Endodermal cell (in vitro differentiated cells): ENCODE measurements around the gene LAMA2. TPM values are rescaled to one million over a fixed set of nuclear protein-coding genes. Genes with fewer than 3 reads are reported as not detected.

Source experiments
- DNase-seq: peaks from one replicate; pipeline ENCODE4 v3.0.0-alpha.2; 2017
- H3K27ac ChIP-seq: 2 replicates; pipeline ENCODE4 v1.5.1; 2013; ENCODE audit warnings: mild to moderate bottlenecking, low read depth, low read length, moderate library complexity
- H3K27me3 ChIP-seq: 2 replicates; pipeline ENCODE4 v1.6.1; 2013; ENCODE audit warnings: mild to moderate bottlenecking, low read length, moderate library complexity; ENCODE audit not compliant: insufficient read depth, control insufficient read depth, poor library complexity, severe bottlenecking
- H3K36me3 ChIP-seq: 2 replicates; pipeline ENCODE4 v1.7.0; 2013; ENCODE audit warnings: mild to moderate bottlenecking, low read length, moderate library complexity; ENCODE audit not compliant: control insufficient read depth, insufficient read depth
- H3K4me1 ChIP-seq: one replicate; pipeline ENCODE4 v1.7.0; 2013; ENCODE audit warnings: low read length; ENCODE audit not compliant: control insufficient read depth, insufficient read depth
- H3K4me3 ChIP-seq: 2 replicates; pipeline ENCODE4 v1.5.1; 2013; ENCODE audit warnings: mild to moderate bottlenecking, low read length, moderate library complexity
- H3K9ac ChIP-seq: 2 replicates; pipeline ENCODE4 v1.6.1; 2013; ENCODE audit warnings: mild to moderate bottlenecking, low read length, moderate library complexity; ENCODE audit not compliant: poor library complexity, severe bottlenecking; ENCODE audit errors: extremely low read depth
- H3K9me3 ChIP-seq: 2 replicates; pipeline ENCODE4 v1.6.1; 2013; ENCODE audit warnings: mild to moderate bottlenecking, low read length, moderate library complexity; ENCODE audit not compliant: control insufficient read depth
- H3K27ac Mint-ChIP-seq: 2 replicates; pipeline ENCODE4 v1.8.0; 2020; ENCODE audit warnings: mixed read lengths
- H3K27me3 Mint-ChIP-seq: 2 replicates; pipeline ENCODE4 v1.8.0; 2021; ENCODE audit warnings: mild to moderate bottlenecking, mixed read lengths; ENCODE audit not compliant: insufficient read depth
- H3K36me3 Mint-ChIP-seq: 2 replicates; pipeline ENCODE4 v1.8.0; 2020; ENCODE audit warnings: low read depth, mixed read lengths
- H3K4me1 Mint-ChIP-seq: 2 replicates; pipeline ENCODE4 v1.8.0; 2020; ENCODE audit warnings: mixed read lengths
- H3K4me3 Mint-ChIP-seq: 2 replicates; pipeline ENCODE4 v1.8.0; 2020; ENCODE audit warnings: mild to moderate bottlenecking, moderate library complexity, mixed read lengths
- H3K9me3 Mint-ChIP-seq: 2 replicates; pipeline ENCODE4 v1.8.0; 2020; ENCODE audit warnings: mild to moderate bottlenecking, mixed read lengths
- WGBS, 2 experiments: methylation state at CpG; one replicate each; pipeline versions ENCODE4 v1.1.5 to v1.1.7; 2013; ENCODE audit warnings: missing lambda C conversion rate in 2 of 2, mixed read lengths in 1 of 2; ENCODE audit not compliant: insufficient coverage in 1 of 2, insufficient read length in 1 of 2; 5-methylcytosine and 5-hydroxymethylcytosine counted together
- total RNA-seq, 2 donors: library from RNA; stranded (reverse); fragmentation: NEBNext Ultra II Directional in 1 of 2; extraction: Animal tissue kit (Norgen Biotek cat#: 25700) in 1 of 2; gene quantifications; 2 replicates in 1 of 2; 3 replicates in 1 of 2; pipeline ENCODE4 v1.2.1, GENCODE V29; 2021
- TF ChIP-seq, protein P1 (sequence below): fragments of 200-600 bp; sonication (generic); conservative IDR thresholded peaks from 2 replicates; pipeline ENCODE4 v1.5.0; 2021; ENCODE audit warnings: antibody characterized with exemption, mild to moderate bottlenecking

The LAMA2 gene
- total RNA-seq, 2 donors from 2014 or later = 2.3 to 4.1 TPM

DNA sequence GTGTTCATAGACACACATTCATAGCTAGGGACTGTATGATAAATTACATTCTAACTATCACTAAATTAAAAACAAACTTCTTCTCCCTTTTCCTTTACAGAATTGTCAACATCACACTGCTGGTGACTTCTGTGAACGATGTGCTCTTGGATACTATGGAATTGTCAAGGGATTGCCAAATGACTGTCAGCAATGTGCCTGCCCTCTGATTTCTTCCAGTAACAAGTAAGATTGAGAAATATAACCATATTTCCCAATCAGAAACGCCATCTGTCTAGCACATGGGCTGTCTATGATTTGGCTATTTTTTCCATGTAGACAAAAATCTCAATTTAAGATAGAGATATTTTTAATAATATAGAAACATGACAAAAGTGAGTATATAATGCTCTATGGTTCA lies 459.3 kb downstream of the LAMA2 start:
- Histone ChIP-seq H3K4me3 (no peak overlapping the region), H3K9ac (no peak overlapping the region), H3K36me3 (no peaks in the 10 kb centered on the region), H3K27ac (no peak overlapping the region), H3K9me3 (no peaks in the 10 kb centered on the region), H3K4me1 (no peaks in the 10 kb centered on the region), H3K27me3 (no peaks in the 10 kb centered on the region)
- TF ChIP-seq, protein P1, sequence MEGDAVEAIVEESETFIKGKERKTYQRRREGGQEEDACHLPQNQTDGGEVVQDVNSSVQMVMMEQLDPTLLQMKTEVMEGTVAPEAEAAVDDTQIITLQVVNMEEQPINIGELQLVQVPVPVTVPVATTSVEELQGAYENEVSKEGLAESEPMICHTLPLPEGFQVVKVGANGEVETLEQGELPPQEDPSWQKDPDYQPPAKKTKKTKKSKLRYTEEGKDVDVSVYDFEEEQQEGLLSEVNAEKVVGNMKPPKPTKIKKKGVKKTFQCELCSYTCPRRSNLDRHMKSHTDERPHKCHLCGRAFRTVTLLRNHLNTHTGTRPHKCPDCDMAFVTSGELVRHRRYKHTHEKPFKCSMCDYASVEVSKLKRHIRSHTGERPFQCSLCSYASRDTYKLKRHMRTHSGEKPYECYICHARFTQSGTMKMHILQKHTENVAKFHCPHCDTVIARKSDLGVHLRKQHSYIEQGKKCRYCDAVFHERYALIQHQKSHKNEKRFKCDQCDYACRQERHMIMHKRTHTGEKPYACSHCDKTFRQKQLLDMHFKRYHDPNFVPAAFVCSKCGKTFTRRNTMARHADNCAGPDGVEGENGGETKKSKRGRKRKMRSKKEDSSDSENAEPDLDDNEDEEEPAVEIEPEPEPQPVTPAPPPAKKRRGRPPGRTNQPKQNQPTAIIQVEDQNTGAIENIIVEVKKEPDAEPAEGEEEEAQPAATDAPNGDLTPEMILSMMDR = no peak
- Mint-ChIP-seq H3K27ac (no peak overlapping the region), H3K4me3 (no peak overlapping the region), H3K9me3 (no peaks in the 10 kb centered on the region), H3K27me3 (no peaks in the 10 kb centered on the region), H3K36me3 (no peaks in the 10 kb centered on the region), H3K4me1 (peaks cover 8% of the 10 kb centered on the region)
- 77% methylated on average over 2 of the region's 2 CpGs; no CpG with 5 or more reads in 1 of the 2 experiments for WGBS, 2 experiments
- no peak for DNase-seq

DNA sequence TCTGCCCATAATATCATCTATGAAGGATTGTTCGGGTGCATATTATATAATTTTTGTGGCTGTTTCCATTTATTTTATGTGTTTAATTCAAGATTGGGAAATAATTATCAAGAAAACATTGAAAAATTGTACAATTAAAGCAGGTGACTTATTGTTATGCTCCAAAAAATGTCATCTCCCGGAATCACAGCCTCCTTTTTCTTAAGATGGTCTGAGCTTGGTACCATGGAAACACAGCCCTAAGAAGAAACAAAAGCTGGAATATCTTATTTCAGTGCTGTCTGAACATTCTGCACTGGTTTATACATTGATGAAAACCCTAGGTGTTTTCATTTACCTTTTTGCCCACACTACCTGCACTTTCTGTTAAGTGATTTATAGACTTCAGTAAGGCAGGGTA lies 459.9 kb downstream of the LAMA2 start:
- 79 to 93% methylated on average over 1 to 2 of the region's 2 CpGs for WGBS, 2 experiments
- H3K4me3 Mint-ChIP-seq = no peak overlapping the region
- TF ChIP-seq, protein P1 = no peak

DNA sequence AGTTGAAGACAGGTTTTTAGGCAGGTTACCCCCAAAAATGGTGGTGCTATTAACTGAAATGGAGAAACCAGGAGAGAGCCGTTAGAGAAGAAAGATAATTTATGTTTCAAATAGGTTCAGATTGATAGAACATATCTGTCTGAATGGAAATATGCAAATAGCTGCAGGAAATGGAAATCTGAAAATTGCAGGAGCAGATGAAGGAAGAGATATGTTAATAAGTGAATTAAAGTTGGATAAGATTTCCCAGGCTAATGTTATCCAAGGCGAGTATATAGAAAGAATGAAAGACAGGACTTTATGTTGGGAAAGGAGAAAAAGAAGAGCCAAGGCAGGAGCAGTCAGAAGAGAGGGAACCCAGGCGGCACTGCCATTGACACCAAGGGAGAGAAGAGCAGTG lies 461.4 kb downstream of the LAMA2 start:
- no peaks in the 10 kb centered on the region for H3K36me3 Mint-ChIP-seq
- Histone ChIP-seq H3K9me3 (no peaks in the 10 kb centered on the region), H3K36me3 (no peaks in the 10 kb centered on the region), H3K27ac (no peak overlapping the region), H3K27me3 (no peaks in the 10 kb centered on the region), H3K9ac (no peak overlapping the region), H3K4me1 (no peaks in the 10 kb centered on the region), H3K4me3 (no peak overlapping the region)
- H3K4me3 Mint-ChIP-seq = no peak overlapping the region
- no peaks in the 10 kb centered on the region for H3K9me3 Mint-ChIP-seq
- H3K27ac Mint-ChIP-seq = no peak overlapping the region
- 92 to 97% methylated on average over 3 of the region's 3 CpGs for WGBS, 2 experiments
- no peaks in the 10 kb centered on the region for H3K27me3 Mint-ChIP-seq
- TF ChIP-seq, protein P1 = no peak
- no peaks in the 10 kb centered on the region for H3K4me1 Mint-ChIP-seq
- DNase-seq = no peak

More for the DNA sequence above, 459.9 kb downstream of the LAMA2 start:
- no peaks in the 10 kb centered on the region for H3K36me3 Mint-ChIP-seq
- Histone ChIP-seq H3K27me3 (no peaks in the 10 kb centered on the region), H3K36me3 (no peaks in the 10 kb centered on the region), H3K9me3 (no peaks in the 10 kb centered on the region), H3K4me3 (no peak overlapping the region), H3K4me1 (no peaks in the 10 kb centered on the region), H3K9ac (no peak overlapping the region), H3K27ac (no peak overlapping the region)
- no peak overlapping the region for H3K27ac Mint-ChIP-seq
- H3K27me3 Mint-ChIP-seq = no peaks in the 10 kb centered on the region
- H3K9me3 Mint-ChIP-seq = no peaks in the 10 kb centered on the region
- no peak for DNase-seq
- H3K4me1 Mint-ChIP-seq = peaks cover 8% of the 10 kb centered on the region
